Measurements from ENCODE around the gene MYT1. TPM values are rescaled to one million over a fixed set of nuclear protein-coding genes. Genes with fewer than 3 reads are reported as not detected.
A peak's percentile ranks its signal among the peaks of the same experiment; 100 is the strongest.

Gene MYT1
- total RNA-seq, 1 donor from 2014 or later = 0.74 TPM

DNA sequence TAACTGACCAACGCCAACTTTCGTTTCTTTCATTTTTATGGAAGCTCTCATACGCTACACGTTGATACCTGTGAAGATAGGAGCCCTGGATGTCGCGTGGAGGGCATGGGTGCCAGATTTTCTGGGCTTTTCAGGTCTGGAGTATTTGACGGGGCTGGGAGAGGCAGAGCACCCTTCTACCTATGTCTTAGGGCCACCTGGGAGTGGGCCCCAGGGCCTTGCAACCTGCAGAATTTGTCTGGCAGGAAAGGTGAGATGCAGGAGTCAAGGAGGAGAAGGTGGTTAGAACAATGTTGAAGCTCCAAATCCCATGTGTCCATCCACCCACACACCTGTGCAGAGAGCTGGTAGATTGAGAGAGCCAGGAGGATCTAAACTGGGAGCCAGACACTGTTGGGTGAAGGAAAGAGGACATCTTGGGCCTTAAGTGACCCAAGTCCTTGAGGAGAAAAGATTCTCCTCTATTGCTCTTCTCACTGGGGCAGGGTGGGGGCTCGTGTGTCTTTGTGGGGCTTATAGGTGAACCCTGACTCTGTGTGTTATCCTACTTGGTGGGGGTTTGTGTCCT is 63.9 kb downstream of the MYT1 start:
- TF ChIP-seq, protein P1, sequence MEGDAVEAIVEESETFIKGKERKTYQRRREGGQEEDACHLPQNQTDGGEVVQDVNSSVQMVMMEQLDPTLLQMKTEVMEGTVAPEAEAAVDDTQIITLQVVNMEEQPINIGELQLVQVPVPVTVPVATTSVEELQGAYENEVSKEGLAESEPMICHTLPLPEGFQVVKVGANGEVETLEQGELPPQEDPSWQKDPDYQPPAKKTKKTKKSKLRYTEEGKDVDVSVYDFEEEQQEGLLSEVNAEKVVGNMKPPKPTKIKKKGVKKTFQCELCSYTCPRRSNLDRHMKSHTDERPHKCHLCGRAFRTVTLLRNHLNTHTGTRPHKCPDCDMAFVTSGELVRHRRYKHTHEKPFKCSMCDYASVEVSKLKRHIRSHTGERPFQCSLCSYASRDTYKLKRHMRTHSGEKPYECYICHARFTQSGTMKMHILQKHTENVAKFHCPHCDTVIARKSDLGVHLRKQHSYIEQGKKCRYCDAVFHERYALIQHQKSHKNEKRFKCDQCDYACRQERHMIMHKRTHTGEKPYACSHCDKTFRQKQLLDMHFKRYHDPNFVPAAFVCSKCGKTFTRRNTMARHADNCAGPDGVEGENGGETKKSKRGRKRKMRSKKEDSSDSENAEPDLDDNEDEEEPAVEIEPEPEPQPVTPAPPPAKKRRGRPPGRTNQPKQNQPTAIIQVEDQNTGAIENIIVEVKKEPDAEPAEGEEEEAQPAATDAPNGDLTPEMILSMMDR (IDR thresholded peaks at IDR 0.05; ENCODE audit: unreplicated experiment) = no peak
- peaks cover 7% of the 10 kb centered on the region for H3K27me3 Mint-ChIP-seq (ENCODE audit: unreplicated experiment)
- H3K4me3 Mint-ChIP-seq (ENCODE audit: unreplicated experiment) = no peak overlapping the region
- no peak overlapping the region for H3K27ac Mint-ChIP-seq (ENCODE audit: unreplicated experiment)
- no peak for DNase-seq (ENCODE audit: low spot score)
- H3K9me3 Mint-ChIP-seq (ENCODE audit: unreplicated experiment) = no peaks in the 10 kb centered on the region
- H3K36me3 Mint-ChIP-seq (ENCODE audit: low read depth, unreplicated experiment) = no peaks in the 10 kb centered on the region
- H3K4me1 Mint-ChIP-seq (ENCODE audit: unreplicated experiment) = peaks cover 15% of the 10 kb centered on the region

GRCh38 chr20:64228751-64229506 is 64.7 kb downstream of the MYT1 start:
- no peaks in the 10 kb centered on the region for H3K36me3 Mint-ChIP-seq (ENCODE audit: low read depth, unreplicated experiment)
- H3K4me1 Mint-ChIP-seq (ENCODE audit: unreplicated experiment) = peaks cover 8% of the 10 kb centered on the region

DNA sequence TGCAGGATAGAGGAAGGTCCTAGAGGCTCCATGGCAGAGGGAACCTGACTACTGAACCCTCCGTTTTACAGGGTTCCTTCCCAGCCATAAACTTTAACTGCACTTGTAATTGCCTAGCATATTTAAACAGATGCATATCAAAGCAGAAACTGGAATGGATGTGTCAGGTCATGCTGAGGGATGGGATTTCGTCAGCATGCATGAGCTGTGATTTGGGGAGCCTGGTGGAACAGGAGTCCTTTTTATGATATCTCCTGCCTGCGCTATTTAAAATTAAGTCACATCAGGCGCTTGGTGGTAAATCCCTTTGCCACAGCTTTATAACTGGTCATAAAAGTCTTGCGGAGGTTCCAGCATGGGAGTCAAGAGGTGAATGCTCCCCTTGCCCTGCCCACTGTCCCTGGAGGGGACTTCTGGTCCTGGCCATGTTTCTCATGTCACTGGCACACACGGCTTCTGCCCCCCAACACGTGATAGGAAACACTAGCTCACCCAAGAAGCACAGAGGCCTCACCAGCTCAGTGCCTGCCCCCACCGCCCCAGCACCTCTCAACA is 65.3 kb downstream of the MYT1 start:
- Mint-ChIP-seq H3K9me3 (ENCODE audit: unreplicated experiment) (no peaks in the 10 kb centered on the region), H3K27me3 (ENCODE audit: unreplicated experiment) (peaks cover 4% of the 10 kb centered on the region), H3K36me3 (ENCODE audit: low read depth, unreplicated experiment) (no peaks in the 10 kb centered on the region), H3K4me1 (ENCODE audit: unreplicated experiment) (peaks cover 1% of the 10 kb centered on the region), H3K4me3 (ENCODE audit: unreplicated experiment) (no peak overlapping the region), H3K27ac (ENCODE audit: unreplicated experiment) (no peak overlapping the region)
- no peak for DNase-seq (ENCODE audit: low spot score)
- TF ChIP-seq, protein P1 (IDR thresholded peaks at IDR 0.05; ENCODE audit: unreplicated experiment) = no peak

More at GRCh38 chr20:64228751-64229506, 64.7 kb downstream of the MYT1 start:
- Mint-ChIP-seq H3K27ac (ENCODE audit: unreplicated experiment) (no peak overlapping the region), H3K27me3 (ENCODE audit: unreplicated experiment) (peaks cover 4% of the 10 kb centered on the region), H3K4me3 (ENCODE audit: unreplicated experiment) (no peak overlapping the region), H3K9me3 (ENCODE audit: unreplicated experiment) (no peaks in the 10 kb centered on the region)
- TF ChIP-seq, protein P1 (IDR thresholded peaks at IDR 0.05; ENCODE audit: unreplicated experiment) = no peak
- DNase-seq (ENCODE audit: low spot score) = no peak

DNA sequence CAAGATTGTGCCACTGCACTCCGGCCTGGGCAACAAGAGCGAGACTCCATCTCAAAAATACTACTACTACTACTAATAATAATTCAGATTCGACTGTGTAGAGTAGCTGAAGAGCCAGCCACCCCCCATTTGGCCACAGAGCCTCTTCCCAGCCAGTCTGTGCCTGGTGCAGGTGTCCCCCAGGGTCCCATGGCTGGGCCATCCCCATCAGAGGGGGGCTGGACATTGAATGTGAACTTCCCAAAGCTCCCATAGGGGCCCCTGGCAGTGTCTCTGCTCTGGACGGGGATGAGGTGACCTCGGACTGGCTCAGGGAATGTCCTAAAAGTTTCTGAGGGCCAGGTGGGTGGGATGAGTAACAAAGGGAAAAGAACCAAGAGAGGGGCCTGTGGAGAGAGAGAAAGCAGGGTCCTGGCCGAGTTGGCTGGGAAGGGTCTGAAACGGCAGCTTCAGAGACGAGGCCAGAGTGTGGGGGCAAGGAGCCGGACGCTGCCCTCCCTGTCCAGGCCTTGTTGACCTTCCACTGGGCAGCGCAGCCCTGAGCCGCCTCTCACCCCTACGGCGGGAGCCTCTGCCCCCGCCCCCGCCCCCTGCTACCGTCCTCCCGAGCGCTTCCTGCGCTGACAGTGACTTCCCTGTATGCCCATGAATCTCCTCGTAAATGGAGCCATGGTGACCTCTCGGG is 66.4 kb downstream of the MYT1 start:
- Mint-ChIP-seq H3K27ac (ENCODE audit: unreplicated experiment) (peak overlapping the region; percentile 52), H3K36me3 (ENCODE audit: low read depth, unreplicated experiment) (no peaks in the 10 kb centered on the region), H3K4me1 (ENCODE audit: unreplicated experiment) (no peaks in the 10 kb centered on the region), H3K9me3 (ENCODE audit: unreplicated experiment) (no peaks in the 10 kb centered on the region), H3K4me3 (ENCODE audit: unreplicated experiment) (no peak overlapping the region), H3K27me3 (ENCODE audit: unreplicated experiment) (peaks cover 4% of the 10 kb centered on the region)
- DNase-seq (ENCODE audit: low spot score) = no peak
- TF ChIP-seq, protein P1 (IDR thresholded peaks at IDR 0.05; ENCODE audit: unreplicated experiment) = no peak

All from endothelial cell (in vitro differentiated cells).